ENCODE results near the gene FCHSD1. TPM values are rescaled to one million over a fixed set of nuclear protein-coding genes. Genes with fewer than 3 reads are reported as not detected.

FCHSD1 gene
- total RNA-seq, 3 donors from 2014 or later, result 18.1 to 32.1 (median 24.3) TPM

DNA sequence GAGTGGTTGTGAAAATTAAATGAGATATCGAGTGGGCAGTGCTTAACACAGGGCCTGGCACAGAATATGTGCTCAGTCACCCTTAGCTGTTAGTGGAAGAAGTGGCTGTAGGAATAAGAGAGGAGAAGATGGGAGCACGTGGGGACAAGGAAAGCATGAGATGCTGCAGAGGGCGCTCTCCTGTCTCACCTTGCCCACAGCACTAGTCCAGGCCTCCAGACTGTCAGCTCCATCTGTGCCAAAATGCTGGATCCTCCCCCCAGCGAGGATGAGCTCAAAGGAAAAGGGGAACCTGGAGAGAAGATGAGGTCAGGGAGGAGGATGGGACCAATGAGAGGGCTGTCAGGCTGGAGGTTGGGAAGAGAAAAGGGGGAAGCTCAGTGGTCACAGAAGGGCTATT, 18.3 kb upstream of the FCHSD1 start:
- TF ChIP-seq CTCF (IDR thresholded peaks at IDR 0.05), result no peak
- TF ChIP-seq POLR2A (IDR thresholded peaks at IDR 0.05), result no peak
- TF ChIP-seq POLR2AphosphoS5 (IDR thresholded peaks at IDR 0.05), result no peak
- H3K4me1 ChIP-seq, result no peaks in the 10 kb centered on the region
- no peak overlapping the region for H3K27ac ChIP-seq
- H3K9me3 ChIP-seq, result no peaks in the 10 kb centered on the region
- no peaks in the 10 kb centered on the region for H3K36me3 ChIP-seq
- H3K27me3 ChIP-seq, result no peaks in the 10 kb centered on the region
- intact Hi-C loops (cut with DNase I; ENCODE audit: low total_unique reads), result no loop called here
- no peak overlapping the region for H3K4me3 ChIP-seq
- DNase-seq (ENCODE audit: low spot score in 2 of 2), result no peak

DNA sequence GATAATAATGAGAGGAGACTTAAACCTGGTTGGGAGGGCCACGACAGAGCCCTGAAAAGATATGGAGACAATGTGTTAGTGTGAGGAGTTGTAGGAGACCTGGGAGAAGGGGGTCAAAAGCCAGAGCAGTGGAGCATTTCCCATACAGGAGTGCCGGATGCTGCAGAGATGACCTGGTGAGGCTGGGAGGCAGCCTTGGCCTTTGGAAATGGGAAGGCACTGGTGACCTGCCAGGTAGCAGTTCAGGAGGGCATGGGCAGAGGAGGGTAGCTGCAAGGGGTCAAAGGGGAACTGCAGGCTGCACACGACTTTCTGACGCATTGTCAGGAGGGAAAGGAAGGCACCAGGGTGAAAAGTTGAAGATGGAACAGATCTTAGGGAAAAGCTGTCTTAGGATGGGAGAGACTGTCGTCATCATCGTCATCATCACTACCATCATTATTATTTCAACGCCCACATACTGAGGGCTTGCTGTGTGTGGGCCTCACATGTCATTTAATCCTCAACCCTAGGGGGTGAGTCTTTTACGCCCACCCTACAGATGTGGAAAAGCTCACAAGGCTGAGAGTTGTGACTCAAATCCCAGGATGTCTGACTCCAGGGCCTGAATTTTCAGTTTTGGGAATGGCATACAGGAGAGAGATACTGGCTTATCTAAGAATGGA, 17.5 kb upstream of the FCHSD1 start:
- H3K27me3 ChIP-seq, result no peaks in the 10 kb centered on the region
- no peaks in the 10 kb centered on the region for H3K4me1 ChIP-seq
- TF ChIP-seq POLR2AphosphoS5 (IDR thresholded peaks at IDR 0.05) (no peak), POLR2A (IDR thresholded peaks at IDR 0.05) (no peak)
- no peaks in the 10 kb centered on the region for H3K36me3 ChIP-seq
- H3K4me3 ChIP-seq, result no peak overlapping the region
- no peak overlapping the region for H3K27ac ChIP-seq
- intact Hi-C loops (cut with DNase I; ENCODE audit: low total_unique reads), result no loop called here
- no peak for DNase-seq (ENCODE audit: low spot score in 2 of 2)
- no peaks in the 10 kb centered on the region for H3K9me3 ChIP-seq

GRCh38 chr5:141665995-141666940, 15.1 kb upstream of the FCHSD1 start:
- Histone ChIP-seq H3K27ac (no peak overlapping the region), H3K4me3 (no peak overlapping the region), H3K27me3 (no peaks in the 10 kb centered on the region), H3K4me1 (no peaks in the 10 kb centered on the region), H3K9me3 (no peaks in the 10 kb centered on the region), H3K36me3 (no peaks in the 10 kb centered on the region)
- intact Hi-C loops (cut with DNase I; ENCODE audit: low total_unique reads), result no loop called here
- TF ChIP-seq CTCF (IDR thresholded peaks at IDR 0.05), result no peak
- no peak for TF ChIP-seq POLR2A (IDR thresholded peaks at IDR 0.05)
- no peak for TF ChIP-seq POLR2AphosphoS5 (IDR thresholded peaks at IDR 0.05)
- no peak for DNase-seq (ENCODE audit: low spot score in 2 of 2)

DNA sequence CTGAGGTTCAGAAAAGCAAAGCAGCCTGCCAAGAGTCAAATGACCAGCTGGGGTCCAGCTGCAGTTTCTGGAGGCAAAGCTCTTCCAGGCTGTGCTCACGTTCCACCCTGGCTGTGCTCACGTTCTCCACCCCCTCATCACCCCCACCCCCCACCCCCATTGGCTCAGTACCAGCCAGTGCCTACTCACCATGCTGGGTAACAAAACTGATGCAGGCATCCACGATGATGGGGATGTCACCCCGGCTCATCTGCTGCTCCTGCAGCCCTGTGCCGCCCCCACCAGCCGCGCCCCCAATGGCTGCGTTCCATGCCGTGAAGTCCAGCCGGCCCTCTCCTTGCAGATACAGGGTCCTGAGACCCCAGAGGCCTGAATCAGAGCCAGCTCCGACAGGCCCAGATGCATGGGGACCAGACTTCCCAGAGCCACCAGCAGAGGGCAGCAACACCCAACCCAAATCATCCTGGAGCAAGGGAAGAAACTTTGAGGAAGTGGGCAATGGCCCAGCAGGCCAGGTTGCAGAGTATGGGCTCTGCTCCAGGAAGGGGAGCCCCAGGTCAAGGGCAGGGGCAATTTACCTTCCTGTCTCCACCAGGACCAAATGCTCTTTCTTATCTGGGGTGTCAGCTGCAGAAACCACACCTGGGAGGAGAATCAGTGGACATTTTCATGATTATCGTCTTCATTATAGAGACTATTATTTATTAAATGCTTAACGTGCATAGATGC, 13.7 kb upstream of the FCHSD1 start:
- Histone ChIP-seq H3K27me3 (no peaks in the 10 kb centered on the region), H3K9me3 (no peaks in the 10 kb centered on the region), H3K4me3 (no peak overlapping the region), H3K36me3 (no peaks in the 10 kb centered on the region), H3K27ac (no peak overlapping the region), H3K4me1 (no peaks in the 10 kb centered on the region)
- TF ChIP-seq POLR2A (IDR thresholded peaks at IDR 0.05) (no peak), CTCF (IDR thresholded peaks at IDR 0.05) (peak; percentile 63 to 84 (median 70))
- peak; percentile 61 to 77 for DNase-seq (ENCODE audit: low spot score in 2 of 2)
- intact Hi-C loops (cut with DNase I; ENCODE audit: low total_unique reads), result no loop called here

GRCh38 chr5:141663506-141663905, 12.3 kb upstream of the FCHSD1 start:
- no peak overlapping the region for H3K27ac ChIP-seq
- no peaks in the 10 kb centered on the region for H3K9me3 ChIP-seq
- no peak overlapping the region for H3K4me3 ChIP-seq
- TF ChIP-seq POLR2AphosphoS5 (IDR thresholded peaks at IDR 0.05), result no peak
- TF ChIP-seq POLR2A (IDR thresholded peaks at IDR 0.05), result no peak
- TF ChIP-seq CTCF (IDR thresholded peaks at IDR 0.05), result no peak
- no peaks in the 10 kb centered on the region for H3K27me3 ChIP-seq
- no peak for DNase-seq (ENCODE audit: low spot score in 2 of 2)
- intact Hi-C loops (cut with DNase I; ENCODE audit: low total_unique reads), result no loop called here
- no peaks in the 10 kb centered on the region for H3K4me1 ChIP-seq
- no peaks in the 10 kb centered on the region for H3K36me3 ChIP-seq
